Measurements from ENCODE around the gene STAT6. TPM values are rescaled to one million over a fixed set of nuclear protein-coding genes. Genes with fewer than 3 reads are reported as not detected.

Gene STAT6
- total and polyA plus RNA-seq, 10 of the 15 experiments (the other 5 are each of a cell fraction or from before 2014, with no cell fraction given) = 14.2 to 176 (median 89.6) TPM

- Histone ChIP-seq H3K79me2 (ENCODE audit: control insufficient read depth, insufficient read depth, low read length) (no peaks in the 10 kb centered on the region), H3K27ac (ENCODE audit: control insufficient read depth, insufficient read depth) (no peak overlapping the region), H4K20me1 (ENCODE audit: control insufficient read depth, insufficient read depth) (no peaks in the 10 kb centered on the region), H3K9me3 (replicated peaks; ENCODE audit: control insufficient read depth, insufficient read depth, low read length) (no peaks in the 10 kb centered on the region), H3K4me1 (ENCODE audit: control insufficient read depth, insufficient read depth, low read length) (peaks cover 4% of the 10 kb centered on the region; the same call in 1 of the 2 replicates), H3K27me3 (replicated peaks in 1 of 2; ENCODE audit: control insufficient read depth in 2 of 2, insufficient read depth in 2 of 2, low read length in 1 of 2) (no peaks in the 10 kb centered on the region), H3K9ac (ENCODE audit: control insufficient read depth, insufficient read depth, low read length) (no peak overlapping the region), H3K4me3 (no peak overlapping the region), H2AFZ (ENCODE audit: control insufficient read depth, low read depth, low read length) (no peak overlapping the region), H3K36me3 (ENCODE audit: control insufficient read depth in 2 of 2, insufficient read depth in 2 of 2, low read length in 1 of 2) (no peaks in the 10 kb centered on the region), H3K4me2 (ENCODE audit: control insufficient read depth, insufficient read depth) (no peak overlapping the region)
- in situ Hi-C loops (cut with MboI) (no loop called here), intact Hi-C loops (cut with micrococcal nuclease; ENCODE audit: unreplicated experiment) (no loop called here)
- no peak for TF ChIP-seq ZNF592 (IDR thresholded peaks at IDR 0.05)
- TF ChIP-seq SPI1 (IDR thresholded peaks at IDR 0.05; ENCODE audit: borderline replicate concordance, insufficient read depth, low read depth, low read length) = no peak
- no peak for TF ChIP-seq MYC (IDR thresholded peaks at IDR 0.05; ENCODE audit: insufficient read depth, insufficient read length, insufficient replicate concordance, low read length, severe bottlenecking)
- no peak for TF ChIP-seq NR2C2 (IDR thresholded peaks at IDR 0.05; ENCODE audit: borderline replicate concordance, control insufficient read depth, insufficient read length, low read depth)
- no peak for TF ChIP-seq ZZZ3 (IDR thresholded peaks at IDR 0.05; ENCODE audit: control insufficient read depth, insufficient read length, low read depth)
- no peak for TF ChIP-seq WRNIP1 (IDR thresholded peaks at IDR 0.05; ENCODE audit: borderline replicate concordance, low read depth, low read length)
- no peak for TF ChIP-seq HDAC6 (IDR thresholded peaks at IDR 0.05; ENCODE audit: unreplicated experiment)
- TF ChIP-seq ZBTB33 (IDR thresholded peaks at IDR 0.05) = no peak
- no peak for TF ChIP-seq MAX (IDR thresholded peaks at IDR 0.05; ENCODE audit: low read depth, low read length)
- TF ChIP-seq POU2F2 (IDR thresholded peaks at IDR 0.05; ENCODE audit: borderline replicate concordance, low read depth, low read length) = no peak
- TF ChIP-seq ETV6 (conservative IDR thresholded peaks at IDR 0.05 in 1 of 2, IDR thresholded peaks at IDR 0.05 in 1 of 2; ENCODE audit: borderline replicate concordance in 1 of 2, low read depth in 1 of 2) = no peak
- TF ChIP-seq HCFC1 (IDR thresholded peaks at IDR 0.05; ENCODE audit: low read length) = no peak
- no peak for TF ChIP-seq SIN3A (IDR thresholded peaks at IDR 0.05; ENCODE audit: low read depth, low read length)
- no peak for TF ChIP-seq PRDM15 (CRISPR knock-in tag; IDR thresholded peaks at IDR 0.05)
- ChIA-PET SMC1A (ENCODE audit: uncharacterized antibody, unreplicated experiment) (interaction anchor here (1.4 kb wide), 1 partner anchor 43 kb away, joined by 3 read pairs; no protein-coding TSS in a partner anchor), CTCF (interaction anchor here (1.0 to 1.2 kb wide), 3 partner anchors 24 to 34 kb away, joined by 3 to 4 read pairs (median 3); no protein-coding TSS in a partner anchor), RAD21 (ENCODE audit: unreplicated experiment) (no interaction called here), POLR2A (no interaction called here)
- no peak for ATAC-seq
- FAIRE-seq = no peak
- 66% methylated on average over 16 of the region's 16 CpGs for whole genome bisulfite sequencing (ENCODE audit: insufficient coverage, insufficient replicate concordance, low lambda C conversion rate, missing lambda C conversion rate)
- no TSS peak for BruUV-seq (replicated peaks)
- no peak for DNase-seq (ENCODE audit: low read depth, low spot score)
Observed at GRCh38 chr12:57158186-57158585, 47.0 kb upstream of the STAT6 start.
